Measurements from ENCODE around the gene KRTAP10-5.

Gene KRTAP10-5

GRCh38 chr21:44532712-44533111, 47.7 kb downstream of the KRTAP10-5 start:
- in situ Hi-C loops (cut with MboI; ENCODE audit: low sequenced_read_pairs) = loop anchor here (25.0 kb wide), 1 partner anchor 95 kb away; no protein-coding TSS in a partner anchor

GRCh38 chr21:44531606-44532564, 48.5 kb downstream of the KRTAP10-5 start:
- in situ Hi-C loops (cut with MboI; ENCODE audit: low sequenced_read_pairs) = loop anchor here (25.0 kb wide), 1 partner anchor 95 kb away; no protein-coding TSS in a partner anchor

DNA sequence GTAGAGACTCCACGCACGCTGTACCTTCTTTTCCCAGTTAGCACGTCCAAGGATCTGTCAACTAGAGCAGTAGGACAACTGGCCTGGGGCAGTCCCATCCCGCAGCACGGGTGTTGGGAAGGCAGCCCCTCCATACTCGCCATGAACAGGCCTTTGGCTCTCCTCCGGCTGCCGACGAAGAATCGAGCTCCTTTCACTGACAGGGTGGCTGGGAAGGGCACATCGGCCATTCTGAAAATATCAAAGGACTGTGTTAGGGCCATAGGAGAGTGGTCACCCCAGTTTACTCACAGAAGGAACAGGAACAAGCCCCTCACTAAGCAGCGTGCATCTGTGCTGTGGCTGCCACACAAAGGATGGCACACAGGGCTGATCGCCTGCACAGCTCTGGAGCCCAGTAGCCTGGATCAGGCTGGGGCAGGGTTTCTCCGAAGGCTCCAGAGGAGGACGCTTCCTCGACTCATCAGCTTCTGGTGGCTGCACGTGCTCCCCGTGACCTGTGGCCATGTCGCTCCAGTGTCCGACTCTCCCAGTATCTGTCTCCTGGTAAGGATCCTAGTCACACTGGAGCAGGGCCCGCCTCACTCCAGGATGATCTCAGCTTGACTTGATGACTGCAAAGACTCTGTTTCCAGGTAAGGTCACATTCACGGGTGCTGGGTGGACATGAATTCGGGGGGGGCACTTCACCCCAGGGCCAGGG, 49.4 kb downstream of the KRTAP10-5 start:
- in situ Hi-C loops (cut with MboI; ENCODE audit: low sequenced_read_pairs) = loop anchor here (25.0 kb wide), 1 partner anchor 94 kb away; no protein-coding TSS in a partner anchor

GRCh38 chr21:44530221-44530902, 50.0 kb downstream of the KRTAP10-5 start:
- in situ Hi-C loops (cut with MboI; ENCODE audit: low sequenced_read_pairs) = loop anchor here (25.0 kb wide), 1 partner anchor 93 kb away; no protein-coding TSS in a partner anchor

- in situ Hi-C loops (cut with MboI; ENCODE audit: low sequenced_read_pairs) = loop anchor here (25.0 kb wide), 1 partner anchor 92 kb away; no protein-coding TSS in a partner anchor
These were observed 50.8 kb downstream of the KRTAP10-5 start for GRCh38 chr21:44529503-44530125.
